ENCODE data around the gene SH2D4B. TPM values are rescaled to one million over a fixed set of nuclear protein-coding genes. Genes with fewer than 3 reads are reported as not detected.

SH2D4B gene
- total RNA-seq, 1 experiment from 2014 or later: not detected

DNA sequence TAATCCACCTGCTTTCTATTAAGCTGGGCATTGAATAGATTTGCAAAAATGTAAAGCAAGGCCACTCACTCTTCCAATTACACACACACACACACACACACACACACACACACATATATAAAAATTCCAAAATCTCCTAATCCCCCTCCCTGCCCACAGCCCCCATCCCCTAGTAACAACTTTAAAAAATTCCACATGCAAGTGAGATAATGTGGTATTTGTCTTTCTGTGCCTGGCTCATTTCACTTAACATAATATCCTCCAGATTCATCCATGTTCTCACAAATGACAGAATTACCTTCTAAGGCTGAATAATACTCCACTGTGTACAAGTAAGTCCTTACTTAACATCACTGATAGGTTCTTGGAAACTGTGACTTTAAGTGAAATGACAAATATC, 24.2 kb downstream of the SH2D4B start:
- ATAC-seq (no peak), DNase-seq (no peak)
- no peaks in the 10 kb centered on the region for H3K4me1 ChIP-seq (ENCODE audit: insufficient read depth, low read length)
- no peak overlapping the region for H3K4me2 ChIP-seq (ENCODE audit: low read length)
- intact Hi-C loops (cut with micrococcal nuclease): no loop called here
- no peaks in the 10 kb centered on the region for H4K20me1 ChIP-seq (ENCODE audit: low read length)
- H3K4me3 ChIP-seq (ENCODE audit: low read length): no peak overlapping the region
- H3K9me2 ChIP-seq (replicated peaks; ENCODE audit: low read length): no peaks in the 10 kb centered on the region
- H3K79me2 ChIP-seq (ENCODE audit: low read length): no peaks in the 10 kb centered on the region
- no peaks in the 10 kb centered on the region for H3K36me3 ChIP-seq (ENCODE audit: low read depth, low read length)
- ChIA-PET CTCF (no interaction called here), POLR2A (ENCODE audit: unreplicated experiment) (no interaction called here)
- BruUV-seq (replicated peaks): no TSS peak
- no peak overlapping the region for H2AFZ ChIP-seq (ENCODE audit: low read length)
- no peak overlapping the region for H3K27ac ChIP-seq (ENCODE audit: low read length)
- H3K27me3 ChIP-seq (ENCODE audit: low read length): no peaks in the 10 kb centered on the region
- H3F3A ChIP-seq (ENCODE audit: low read length, unreplicated experiment): no peaks in the 10 kb centered on the region
- TF ChIP-seq EZH2phosphoT487 (IDR thresholded peaks at IDR 0.05; ENCODE audit: borderline replicate concordance, low read length): no peak
- TF ChIP-seq EZH2 (IDR thresholded peaks at IDR 0.05; ENCODE audit: low read length, unreplicated experiment): no peak
- TF ChIP-seq, protein P1, sequence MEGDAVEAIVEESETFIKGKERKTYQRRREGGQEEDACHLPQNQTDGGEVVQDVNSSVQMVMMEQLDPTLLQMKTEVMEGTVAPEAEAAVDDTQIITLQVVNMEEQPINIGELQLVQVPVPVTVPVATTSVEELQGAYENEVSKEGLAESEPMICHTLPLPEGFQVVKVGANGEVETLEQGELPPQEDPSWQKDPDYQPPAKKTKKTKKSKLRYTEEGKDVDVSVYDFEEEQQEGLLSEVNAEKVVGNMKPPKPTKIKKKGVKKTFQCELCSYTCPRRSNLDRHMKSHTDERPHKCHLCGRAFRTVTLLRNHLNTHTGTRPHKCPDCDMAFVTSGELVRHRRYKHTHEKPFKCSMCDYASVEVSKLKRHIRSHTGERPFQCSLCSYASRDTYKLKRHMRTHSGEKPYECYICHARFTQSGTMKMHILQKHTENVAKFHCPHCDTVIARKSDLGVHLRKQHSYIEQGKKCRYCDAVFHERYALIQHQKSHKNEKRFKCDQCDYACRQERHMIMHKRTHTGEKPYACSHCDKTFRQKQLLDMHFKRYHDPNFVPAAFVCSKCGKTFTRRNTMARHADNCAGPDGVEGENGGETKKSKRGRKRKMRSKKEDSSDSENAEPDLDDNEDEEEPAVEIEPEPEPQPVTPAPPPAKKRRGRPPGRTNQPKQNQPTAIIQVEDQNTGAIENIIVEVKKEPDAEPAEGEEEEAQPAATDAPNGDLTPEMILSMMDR (conservative IDR thresholded peaks at IDR 0.05; ENCODE audit: low read depth, low read length): no peak
- H3K9ac ChIP-seq (ENCODE audit: low read length): no peak overlapping the region
- H3K9me3 ChIP-seq (ENCODE audit: low read length): no peaks in the 10 kb centered on the region

DNA sequence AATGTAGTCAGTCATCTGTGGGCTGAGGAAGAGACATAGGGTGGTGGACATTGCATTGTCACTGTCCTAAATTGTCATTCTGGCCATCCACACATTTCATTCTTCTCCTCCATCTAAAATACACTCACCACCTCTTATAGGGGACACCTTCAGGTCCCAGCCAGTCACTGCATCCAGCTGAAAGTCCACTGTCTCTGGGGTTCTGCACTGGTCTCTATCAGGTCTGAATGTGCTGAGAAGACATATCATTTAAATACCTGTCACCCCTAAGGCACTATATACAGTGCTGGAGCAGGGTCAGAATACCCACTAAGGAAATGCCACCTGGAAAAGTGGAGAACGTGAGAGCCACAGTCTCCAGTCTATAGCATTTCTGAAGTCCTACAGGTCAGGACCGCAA, 29.6 kb downstream of the SH2D4B start:
- Histone ChIP-seq H3K27ac (ENCODE audit: low read length) (no peak overlapping the region), H3F3A (ENCODE audit: low read length, unreplicated experiment) (no peaks in the 10 kb centered on the region), H3K9ac (ENCODE audit: low read length) (no peak overlapping the region), H4K20me1 (ENCODE audit: low read length) (no peaks in the 10 kb centered on the region), H3K27me3 (ENCODE audit: low read length) (0 out of 2 replicates have a peak, but pooled peaks cover 2% of the 10 kb centered on the region), H3K36me3 (ENCODE audit: low read depth, low read length) (no peaks in the 10 kb centered on the region), H3K4me2 (ENCODE audit: low read length) (no peak overlapping the region), H3K9me3 (ENCODE audit: low read length) (no peaks in the 10 kb centered on the region), H3K9me2 (replicated peaks; ENCODE audit: low read length) (no peaks in the 10 kb centered on the region), H3K79me2 (ENCODE audit: low read length) (no peaks in the 10 kb centered on the region), H3K4me1 (ENCODE audit: insufficient read depth, low read length) (no peaks in the 10 kb centered on the region), H2AFZ (ENCODE audit: low read length) (no peak overlapping the region), H3K4me3 (ENCODE audit: low read length) (no peak overlapping the region)
- DNase-seq: no peak
- no peak for ATAC-seq
- BruUV-seq (replicated peaks): no TSS peak
- TF ChIP-seq, protein P1 (conservative IDR thresholded peaks at IDR 0.05; ENCODE audit: low read depth, low read length): no peak
- TF ChIP-seq EZH2 (IDR thresholded peaks at IDR 0.05; ENCODE audit: low read length, unreplicated experiment): no peak
- TF ChIP-seq EZH2phosphoT487 (IDR thresholded peaks at IDR 0.05; ENCODE audit: borderline replicate concordance, low read length): no peak
- POLR2A ChIA-PET (ENCODE audit: unreplicated experiment): no interaction called here
- CTCF ChIA-PET: no interaction called here
- intact Hi-C loops (cut with micrococcal nuclease): no loop called here

DNA sequence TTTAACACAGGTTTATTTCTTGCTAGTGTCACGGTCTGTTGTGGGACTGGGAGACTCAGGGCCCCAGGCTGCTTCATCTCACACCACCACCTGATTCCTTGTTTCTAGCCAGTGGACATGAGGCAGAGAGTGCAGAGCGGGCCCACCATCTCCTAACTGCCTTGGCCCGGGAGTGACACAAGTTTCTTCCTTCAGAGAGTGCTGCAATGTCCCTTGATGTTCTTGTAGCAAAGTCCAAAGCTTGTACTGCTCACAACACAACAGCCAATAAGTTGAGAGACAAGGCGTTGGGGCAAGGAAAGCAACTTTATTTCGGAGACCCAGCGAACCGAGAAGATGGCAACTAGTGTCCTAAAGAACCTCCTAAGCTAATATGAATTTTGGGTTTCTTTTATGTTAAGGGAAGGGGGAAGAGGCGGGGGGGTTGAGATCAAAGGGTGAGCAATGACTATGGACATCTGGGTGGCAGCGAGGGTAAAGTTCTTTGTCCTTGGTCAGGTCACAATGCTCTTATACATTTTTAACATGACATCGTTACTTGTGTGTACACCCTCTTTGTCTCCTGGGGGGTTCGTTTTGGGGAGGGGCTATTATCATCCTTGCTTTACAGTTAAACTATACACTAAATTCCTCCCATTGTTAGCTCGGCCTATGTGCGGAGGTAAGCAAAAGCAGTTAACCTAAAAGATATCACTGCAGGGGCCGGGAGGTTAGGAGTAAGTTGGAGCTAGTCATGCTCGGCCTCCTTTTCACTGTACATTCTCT, 31.6 kb downstream of the SH2D4B start:
- ChIA-PET POLR2A (ENCODE audit: unreplicated experiment) (no interaction called here), CTCF (no interaction called here)
- no peaks in the 10 kb centered on the region for H3K79me2 ChIP-seq (ENCODE audit: low read length)
- no peaks in the 10 kb centered on the region for H3K36me3 ChIP-seq (ENCODE audit: low read depth, low read length)
- 0 out of 2 replicates have a peak, but pooled peaks cover 2% of the 10 kb centered on the region for H3K27me3 ChIP-seq (ENCODE audit: low read length)
- H3K9me2 ChIP-seq (replicated peaks; ENCODE audit: low read length): no peaks in the 10 kb centered on the region
- BruUV-seq (replicated peaks): no TSS peak
- H3K27ac ChIP-seq (ENCODE audit: low read length): no peak overlapping the region
- no peaks in the 10 kb centered on the region for H3F3A ChIP-seq (ENCODE audit: low read length, unreplicated experiment)
- H4K20me1 ChIP-seq (ENCODE audit: low read length): no peaks in the 10 kb centered on the region
- H3K4me3 ChIP-seq (ENCODE audit: low read length): no peak overlapping the region
- H3K4me2 ChIP-seq (ENCODE audit: low read length): no peak overlapping the region
- TF ChIP-seq EZH2 (IDR thresholded peaks at IDR 0.05; ENCODE audit: low read length, unreplicated experiment) (no peak), EZH2phosphoT487 (IDR thresholded peaks at IDR 0.05; ENCODE audit: borderline replicate concordance, low read length) (no peak)
- TF ChIP-seq, protein P1 (conservative IDR thresholded peaks at IDR 0.05; ENCODE audit: low read depth, low read length): no peak
- ATAC-seq (no peak), DNase-seq (no peak)
- H3K9ac ChIP-seq (ENCODE audit: low read length): no peak overlapping the region
- intact Hi-C loops (cut with micrococcal nuclease): no loop called here
- no peak overlapping the region for H2AFZ ChIP-seq (ENCODE audit: low read length)
- H3K9me3 ChIP-seq (ENCODE audit: low read length): no peaks in the 10 kb centered on the region
- H3K4me1 ChIP-seq (ENCODE audit: insufficient read depth, low read length): no peaks in the 10 kb centered on the region

Measured in PC-3 (cell line).